Activated CD4-positive, alpha-beta T cell treated with anti-CD3 and anti-CD28 coated beads for 1 hour (primary cell): ENCODE measurements around the gene DBT.
"Not testable (repeated sequence)": the region's sequence is repeated elsewhere in the genome, so short reads cannot be mapped to it uniquely, and the experiment has no call there.

Experiments
- DNase-seq: peaks from one replicate; pipeline ENCODE4 v3.0.0-alpha.2; 2020

The DBT gene

GRCh38 chr1:100250264-100250663 is 630 bp upstream of the DBT start:
- no peak for DNase-seq

GRCh38 chr1:100249155-100249536 is 488 bp downstream of the DBT start:
- DNase-seq: no peak

GRCh38 chr1:100246738-100247137 is 2.9 kb downstream of the DBT start:
- DNase-seq: no peak

GRCh38 chr1:100240631-100241030 is 9.0 kb downstream of the DBT start:
- DNase-seq: no peak

- no peak for DNase-seq
These were observed 9.7 kb downstream of the DBT start for GRCh38 chr1:100239961-100240360.

- DNase-seq: no peak
These were observed 12.5 kb downstream of the DBT start for GRCh38 chr1:100237091-100237490.

GRCh38 chr1:100234432-100234831 is 15.2 kb downstream of the DBT start:
- no peak for DNase-seq

- not testable (repeated sequence) for DNase-seq
These were observed 16.1 kb downstream of the DBT start for GRCh38 chr1:100233566-100233965.

GRCh38 chr1:100232156-100232555 is 17.5 kb downstream of the DBT start:
- no peak for DNase-seq

- no peak for DNase-seq
These were observed 17.9 kb downstream of the DBT start for GRCh38 chr1:100231721-100232120.

- no peak for DNase-seq
These were observed 18.9 kb downstream of the DBT start for GRCh38 chr1:100230765-100231164.

- DNase-seq: no peak
These were observed 19.8 kb downstream of the DBT start for GRCh38 chr1:100229681-100230443.

- DNase-seq: no peak
These were observed 27.2 kb downstream of the DBT start for GRCh38 chr1:100222428-100222827.

GRCh38 chr1:100219883-100220282 is 29.8 kb downstream of the DBT start:
- DNase-seq: no peak

- no peak for DNase-seq
These were observed 30.2 kb downstream of the DBT start for GRCh38 chr1:100219457-100219856.

GRCh38 chr1:100217834-100218233 is 31.8 kb downstream of the DBT start:
- no peak for DNase-seq

GRCh38 chr1:100215101-100215500 is 34.5 kb downstream of the DBT start:
- DNase-seq: no peak

GRCh38 chr1:100213141-100213540 is 36.5 kb downstream of the DBT start:
- no peak for DNase-seq

GRCh38 chr1:100206301-100206700 is 43.3 kb downstream of the DBT start:
- DNase-seq: no peak

- DNase-seq: not testable (repeated sequence)
These were observed 44.0 kb downstream of the DBT start for GRCh38 chr1:100205593-100205992.

- DNase-seq: not testable (repeated sequence)
These were observed 44.5 kb downstream of the DBT start for GRCh38 chr1:100205103-100205502.

- not testable (repeated sequence) for DNase-seq
These were observed 46.9 kb downstream of the DBT start for GRCh38 chr1:100202703-100203102.

- DNase-seq: not testable (repeated sequence)
These were observed 49.6 kb downstream of the DBT start for GRCh38 chr1:100200060-100200459.

- DNase-seq: no peak
These were observed 51.0 kb downstream of the DBT start for GRCh38 chr1:100198596-100198995.

GRCh38 chr1:100188617-100189016 is 61.0 kb downstream of the DBT start:
- no peak for DNase-seq
